ENCODE results near the gene NUP107. TPM values are rescaled to one million over a fixed set of nuclear protein-coding genes. Genes with fewer than 3 reads are reported as not detected.

Gene NUP107
- total RNA-seq, 1 experiment from 2014 or later = 82.3 TPM

GRCh38 chr12:68762691-68763090 is 75.9 kb downstream of the NUP107 start:
- in situ Hi-C loops (cut with HindIII; ENCODE audit: low pct_unique_long_range_greater_than_20kb, low sequenced_read_pairs) = no loop called here
- no peak overlapping the region for H3K4me3 ChIP-seq (ENCODE audit: low read depth in 2 of 2, low read length in 2 of 2)
- ChIA-PET POLR2A (no interaction called here), CTCF (no interaction called here)
- 0 out of 2 replicates have a peak, but pooled peaks cover 2% of the 10 kb centered on the region for H3K36me3 ChIP-seq (ENCODE audit: control insufficient read depth, insufficient read depth, low read length)
- no peaks in the 10 kb centered on the region for H3K27me3 ChIP-seq (ENCODE audit: control insufficient read depth, insufficient read depth, low read length)
- DNase-seq (ENCODE audit: low read depth, low spot score) (no peak), ATAC-seq (no peak)
- no peaks in the 10 kb centered on the region for H3K4me1 ChIP-seq (ENCODE audit: control insufficient read depth, insufficient read depth, low read length)
- TF ChIP-seq REST (IDR thresholded peaks at IDR 0.05; ENCODE audit: insufficient read depth in 1 of 2, low read depth in 2 of 2, low read length in 1 of 2) = no peak
- no peak for TF ChIP-seq TCF7L2 (IDR thresholded peaks at IDR 0.05; ENCODE audit: low read depth, low read length)
- TF ChIP-seq POLR2AphosphoS5 (IDR thresholded peaks at IDR 0.05; ENCODE audit: low read depth, low read length) = no peak
- no peak for TF ChIP-seq SIN3A (IDR thresholded peaks at IDR 0.05; ENCODE audit: borderline replicate concordance, insufficient read depth, low read depth, low read length)
- TF ChIP-seq CTCF (IDR thresholded peaks at IDR 0.05) = no peak
- intact Hi-C loops (cut with micrococcal nuclease; ENCODE audit: unreplicated experiment) = no loop called here
- no peaks in the 10 kb centered on the region for H3K9me3 ChIP-seq (ENCODE audit: control insufficient read depth, insufficient read depth, low read depth, low read length)
- no TSS peak for BruUV-seq (replicated peaks)
- H3K27ac ChIP-seq (ENCODE audit: low read length) = no peak overlapping the region

GRCh38 chr12:68765696-68766095 is 78.9 kb downstream of the NUP107 start:
- ATAC-seq (no peak), DNase-seq (ENCODE audit: low read depth, low spot score) (no peak)
- Histone ChIP-seq H3K9me3 (ENCODE audit: control insufficient read depth, insufficient read depth, low read depth, low read length) (no peaks in the 10 kb centered on the region), H3K4me1 (ENCODE audit: control insufficient read depth, insufficient read depth, low read length) (no peaks in the 10 kb centered on the region), H3K36me3 (ENCODE audit: control insufficient read depth, insufficient read depth, low read length) (no peaks in the 10 kb centered on the region), H3K27me3 (ENCODE audit: control insufficient read depth, insufficient read depth, low read length) (no peaks in the 10 kb centered on the region), H3K27ac (ENCODE audit: low read length) (no peak overlapping the region), H3K4me3 (ENCODE audit: low read depth in 2 of 2, low read length in 2 of 2) (no peak overlapping the region)
- ChIA-PET POLR2A (no interaction called here), CTCF (no interaction called here)
- in situ Hi-C loops (cut with HindIII; ENCODE audit: low pct_unique_long_range_greater_than_20kb, low sequenced_read_pairs) (no loop called here), intact Hi-C loops (cut with micrococcal nuclease; ENCODE audit: unreplicated experiment) (no loop called here)
- TF ChIP-seq CTCF (IDR thresholded peaks at IDR 0.05) = no peak
- no peak for TF ChIP-seq POLR2AphosphoS5 (IDR thresholded peaks at IDR 0.05; ENCODE audit: low read depth, low read length)
- no peak for TF ChIP-seq REST (IDR thresholded peaks at IDR 0.05; ENCODE audit: insufficient read depth in 1 of 2, low read depth in 2 of 2, low read length in 1 of 2)
- no peak for TF ChIP-seq SIN3A (IDR thresholded peaks at IDR 0.05; ENCODE audit: borderline replicate concordance, insufficient read depth, low read depth, low read length)
- TF ChIP-seq TCF7L2 (IDR thresholded peaks at IDR 0.05; ENCODE audit: low read depth, low read length) = no peak
- no TSS peak for BruUV-seq (replicated peaks)
